T follicular helper cell (primary cell): Measurements from ENCODE around the gene NR6A1.
"Not testable (repeated sequence)": the region's sequence is repeated elsewhere in the genome, so short reads cannot be mapped to it uniquely, and the experiment has no call there.

Experiments
- DNase-seq: peaks from one replicate; pipeline ENCODE4 v3.0.0-alpha.2; 2020; ENCODE audit warnings: low read depth

NR6A1 gene

GRCh38 chr9:124615840-124616239 is 155.3 kb downstream of the NR6A1 start:
- DNase-seq, result not testable (repeated sequence)

DNA sequence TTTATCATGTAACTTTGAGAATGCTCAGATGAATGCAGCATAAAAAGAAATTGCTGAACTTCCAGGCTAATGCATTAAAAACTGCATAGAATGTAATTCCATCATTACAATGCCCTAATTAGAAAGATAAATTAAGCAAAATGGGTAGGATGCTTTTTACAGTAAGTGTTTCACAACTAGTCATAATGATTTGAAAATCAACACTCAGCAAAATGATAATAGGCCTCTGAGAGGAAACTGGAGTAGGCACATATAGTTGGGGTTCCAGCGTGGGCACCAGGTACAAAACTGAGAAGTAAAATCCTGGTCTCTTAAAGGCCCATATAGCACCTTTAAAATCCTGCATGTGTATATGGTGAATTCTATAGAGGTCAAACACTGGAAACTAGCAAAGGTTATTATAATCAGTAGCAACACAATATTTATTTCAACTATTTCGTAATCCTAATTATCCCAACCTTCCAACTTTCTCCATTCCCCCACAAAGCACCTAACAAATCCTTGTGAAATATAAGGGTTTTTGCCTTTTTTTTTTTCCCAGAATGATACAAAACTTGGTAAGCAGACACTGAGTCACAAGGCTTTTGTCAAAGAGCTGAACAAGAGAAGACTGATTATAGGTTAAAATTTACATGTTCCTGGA is 155.9 kb downstream of the NR6A1 start:
- DNase-seq, result no peak

DNA sequence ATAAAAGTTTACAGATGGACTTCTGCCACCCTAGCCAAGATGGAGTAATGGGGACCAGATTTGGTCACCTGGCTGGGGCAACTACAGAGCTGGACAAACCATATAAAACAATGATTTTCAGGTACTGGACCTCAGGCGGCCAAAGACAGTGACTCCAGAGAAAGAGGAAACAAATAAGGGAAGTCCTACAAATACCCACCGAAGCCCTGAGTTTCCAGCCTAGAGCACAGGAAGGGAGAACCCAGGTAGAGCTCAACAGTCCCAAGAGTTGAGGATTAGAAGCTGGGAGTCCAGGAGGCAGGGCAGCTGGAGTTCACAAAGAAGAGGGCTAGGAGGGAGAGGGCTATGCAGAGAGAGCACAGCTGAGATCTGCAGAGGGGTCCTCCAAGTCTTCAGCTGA is 157.3 kb downstream of the NR6A1 start:
- no peak for DNase-seq

DNA sequence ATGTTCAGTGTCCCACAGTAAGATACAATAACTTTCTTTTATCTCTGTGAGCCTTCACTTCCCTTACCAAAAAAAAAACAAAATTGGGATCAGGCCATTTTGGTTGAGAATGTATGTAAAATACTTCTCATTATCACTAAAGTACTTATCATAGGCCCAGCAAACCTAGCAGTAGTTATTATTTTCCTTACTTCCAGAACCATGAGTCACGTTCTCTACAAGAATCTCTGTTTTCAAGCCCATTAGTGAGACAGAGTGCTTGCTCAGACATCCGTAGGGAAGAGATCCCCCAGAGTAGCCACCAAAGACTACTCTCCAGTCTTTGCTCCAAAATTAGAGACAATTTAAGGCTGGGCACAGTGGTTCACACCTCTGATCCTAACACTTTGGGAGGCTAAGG is 160.0 kb downstream of the NR6A1 start:
- DNase-seq, result no peak

- no peak for DNase-seq
Measured at GRCh38 chr9:124606027-124606426, 165.1 kb downstream of the NR6A1 start.

DNA sequence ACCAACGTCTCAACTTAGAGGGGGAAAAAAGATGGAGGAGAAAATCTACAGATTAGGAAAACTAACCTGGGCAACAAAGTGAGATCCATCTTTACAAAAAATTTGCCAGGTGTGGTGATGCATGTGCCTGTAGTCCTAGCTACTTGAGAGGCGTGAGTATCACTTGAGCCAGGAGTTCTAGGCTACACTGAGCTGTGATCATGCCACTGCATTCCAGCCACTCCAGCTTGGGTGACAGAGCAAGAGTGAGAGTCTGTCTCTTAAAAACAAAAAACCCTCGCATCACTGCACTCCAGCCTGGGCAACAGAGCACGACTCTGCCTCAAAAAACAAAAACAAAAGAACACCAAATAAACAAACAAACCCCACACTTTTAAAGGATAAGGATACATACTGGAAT is 165.9 kb downstream of the NR6A1 start:
- DNase-seq, result no peak

GRCh38 chr9:124602632-124603031 is 168.5 kb downstream of the NR6A1 start:
- no peak for DNase-seq

GRCh38 chr9:124602204-124602603 is 168.9 kb downstream of the NR6A1 start:
- no peak for DNase-seq

GRCh38 chr9:124600407-124600806 is 170.7 kb downstream of the NR6A1 start:
- no peak for DNase-seq

DNA sequence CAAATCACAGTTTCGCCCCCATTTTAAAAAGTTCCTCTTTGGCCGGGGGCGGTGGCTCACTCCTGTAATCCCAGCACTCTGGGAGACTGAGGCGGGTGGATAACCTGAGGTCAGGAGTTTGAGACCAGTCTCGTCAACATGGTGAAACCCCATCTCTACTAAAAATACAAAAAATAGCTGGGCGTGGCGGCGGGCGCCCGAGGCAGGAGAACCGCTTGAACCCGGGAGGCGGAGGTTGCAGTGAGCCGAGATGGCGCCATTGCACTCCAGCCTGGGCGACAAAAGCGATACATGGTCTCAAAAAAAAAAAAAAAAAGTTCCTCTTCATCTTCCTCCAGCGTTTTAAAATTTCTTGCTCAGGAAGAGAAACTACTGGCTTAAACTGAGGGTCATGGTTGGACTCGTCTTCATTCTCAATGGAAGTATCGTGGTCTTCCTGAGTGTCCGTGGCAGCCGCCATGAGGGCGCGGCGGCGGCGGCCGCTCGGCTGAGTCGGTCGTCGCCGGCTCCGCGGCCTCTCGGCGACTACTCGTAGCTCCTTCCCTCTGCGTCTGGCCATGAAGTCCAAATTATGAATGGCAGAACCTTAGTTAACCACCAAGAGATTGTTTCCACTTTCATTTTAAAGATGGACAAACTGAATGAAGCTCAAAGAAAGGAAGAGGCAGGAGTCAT is 171.9 kb downstream of the NR6A1 start:
- DNase-seq, result no peak

GRCh38 chr9:124598048-124598447 is 173.1 kb downstream of the NR6A1 start:
- no peak for DNase-seq

DNA sequence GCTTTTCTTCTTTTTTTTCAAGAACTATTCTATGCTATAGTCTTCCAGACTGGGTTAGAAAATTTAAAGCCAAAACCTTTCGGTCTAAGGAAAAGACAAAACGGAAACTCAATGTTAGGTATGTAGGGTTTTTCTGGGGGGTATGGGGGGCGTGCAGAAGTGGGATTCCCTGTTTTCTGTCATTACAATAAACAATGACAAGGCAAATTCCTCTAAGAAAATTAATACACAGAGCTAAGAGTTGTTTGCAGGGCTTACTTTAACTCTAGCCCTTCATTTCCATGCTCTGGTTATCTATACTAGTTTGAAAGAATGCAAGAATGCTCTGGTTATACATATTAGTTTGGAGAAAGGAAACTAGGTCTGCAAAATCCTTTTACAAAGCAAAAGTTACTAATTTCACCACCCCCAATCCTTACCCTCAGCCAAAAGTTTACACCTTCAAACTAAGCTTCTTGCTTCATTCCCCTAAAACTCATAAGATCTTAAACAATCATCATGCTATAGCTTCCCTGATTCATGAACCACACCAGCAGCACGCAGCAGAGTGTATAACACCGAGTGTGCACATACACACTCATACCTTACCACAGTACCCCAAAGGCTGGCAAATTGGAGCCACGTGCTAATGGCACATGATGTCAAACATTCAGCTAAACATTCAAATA is 174.8 kb downstream of the NR6A1 start:
- no peak for DNase-seq

GRCh38 chr9:124595743-124596142 is 175.4 kb downstream of the NR6A1 start:
- no peak for DNase-seq

- DNase-seq, result no peak
Measured at GRCh38 chr9:124594673-124595072, 176.4 kb downstream of the NR6A1 start.

DNA sequence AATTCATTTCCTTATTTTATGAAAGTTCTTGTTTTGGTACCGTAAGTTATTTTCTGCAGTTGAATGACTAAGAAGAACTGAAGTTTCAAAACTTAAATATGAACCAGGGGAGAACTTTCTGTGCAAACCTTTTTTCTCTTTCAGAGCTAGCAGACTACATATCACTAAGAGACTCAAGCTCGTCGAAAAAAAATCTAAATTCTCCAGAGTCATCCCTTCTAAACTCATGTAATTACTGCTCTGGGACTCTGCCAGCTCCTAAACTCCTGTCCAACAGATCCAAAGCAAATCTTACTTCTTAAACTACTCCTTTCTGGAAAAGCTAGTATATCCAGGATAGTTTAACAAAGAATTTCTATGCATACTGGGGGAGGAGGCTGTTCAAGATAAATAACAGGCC is 176.9 kb downstream of the NR6A1 start:
- no peak for DNase-seq

GRCh38 chr9:124593651-124594058 is 177.5 kb downstream of the NR6A1 start:
- DNase-seq, result no peak

DNA sequence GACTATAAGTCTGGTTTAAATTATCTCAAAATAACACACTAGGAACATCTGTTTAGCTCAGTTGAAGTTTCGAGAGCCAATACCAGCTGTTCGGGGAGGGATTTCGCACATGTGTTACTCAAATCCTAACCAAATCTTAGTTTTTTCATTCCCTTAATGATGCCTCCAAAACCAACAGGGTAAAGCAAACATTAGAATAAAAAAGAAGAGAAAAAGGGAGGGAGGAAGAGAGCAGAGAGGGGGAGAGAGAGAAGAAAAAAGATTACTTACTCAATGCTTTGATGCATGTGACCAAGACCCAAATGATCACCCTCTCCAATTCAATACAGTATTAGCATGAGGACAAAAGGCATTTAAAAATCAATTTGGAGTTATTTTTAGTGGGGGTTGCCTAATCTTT is 177.9 kb downstream of the NR6A1 start:
- DNase-seq, result no peak

DNA sequence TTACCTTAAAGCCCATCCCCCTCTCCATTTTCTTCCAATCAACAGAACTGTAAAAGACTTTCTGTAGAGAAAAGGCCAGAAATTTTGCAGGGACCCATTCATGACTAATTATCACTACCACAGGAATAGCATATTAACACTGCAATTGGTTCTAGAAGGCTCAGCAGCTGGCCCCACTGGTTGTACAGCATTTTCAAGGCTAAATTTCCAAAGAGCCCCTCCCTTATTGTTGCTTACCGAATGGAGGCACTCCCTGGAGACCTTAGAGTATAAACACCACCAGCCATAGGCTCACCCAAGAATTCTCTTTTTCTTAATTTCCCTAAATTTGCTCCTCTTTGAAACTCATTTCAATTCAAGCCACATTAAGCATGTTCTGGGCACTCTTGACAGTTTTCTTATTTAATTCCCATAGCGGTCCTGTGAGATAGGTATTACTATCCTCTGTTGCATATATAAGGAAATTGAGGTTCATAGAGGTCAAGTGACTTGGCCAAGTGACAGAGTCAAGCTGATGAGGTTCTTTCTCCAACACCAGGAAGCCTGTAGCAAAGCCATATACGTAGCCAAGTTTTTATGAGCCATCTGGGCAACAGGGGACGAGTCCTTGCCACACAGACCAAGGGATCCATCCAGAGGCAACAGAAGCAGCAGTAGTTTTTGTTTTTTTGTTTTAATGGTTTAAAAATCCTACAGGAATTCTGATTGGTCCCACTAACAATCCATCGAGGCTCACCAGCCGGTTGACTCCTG is 180.0 kb downstream of the NR6A1 start:
- no peak for DNase-seq

GRCh38 chr9:124584631-124585030 is 186.5 kb downstream of the NR6A1 start:
- DNase-seq, result no peak

DNA sequence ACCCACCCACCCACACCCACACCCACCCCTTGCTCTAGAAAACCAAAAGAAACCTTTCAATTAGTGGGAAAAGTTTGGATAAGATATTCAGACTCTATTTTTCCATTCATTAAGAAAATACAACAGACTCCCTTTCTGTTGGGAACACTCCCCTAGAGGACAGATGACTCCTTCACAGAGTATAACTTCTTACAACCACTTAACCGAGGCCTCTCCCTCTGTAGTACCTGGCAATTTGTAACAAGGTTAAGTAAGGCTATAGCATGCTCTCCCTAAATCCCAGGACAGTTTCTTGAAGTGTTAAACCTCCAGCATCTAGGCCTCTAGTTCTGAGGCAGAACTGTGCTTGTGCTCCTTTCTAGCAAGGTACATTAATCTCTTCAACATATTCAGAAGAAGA is 188.0 kb downstream of the NR6A1 start:
- DNase-seq, result no peak

DNA sequence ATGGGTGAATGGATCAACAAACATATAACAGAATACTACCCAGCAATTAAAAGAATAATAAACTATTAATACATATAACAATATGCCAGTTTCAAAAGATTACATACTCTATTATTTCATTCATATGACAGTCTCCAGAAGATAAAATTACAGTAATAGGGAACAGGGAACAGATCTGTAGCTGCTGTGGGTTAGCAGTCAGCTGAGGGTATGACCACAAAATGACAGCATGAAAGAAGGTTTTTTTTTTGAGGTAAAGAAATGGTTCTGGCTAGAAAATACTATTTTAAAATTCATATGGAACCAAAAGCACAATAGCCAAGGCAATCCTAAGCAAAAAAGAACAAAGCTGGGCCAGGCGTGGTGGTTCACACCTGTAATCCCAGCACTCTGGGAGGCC is 190.9 kb downstream of the NR6A1 start:
- DNase-seq, result no peak

DNA sequence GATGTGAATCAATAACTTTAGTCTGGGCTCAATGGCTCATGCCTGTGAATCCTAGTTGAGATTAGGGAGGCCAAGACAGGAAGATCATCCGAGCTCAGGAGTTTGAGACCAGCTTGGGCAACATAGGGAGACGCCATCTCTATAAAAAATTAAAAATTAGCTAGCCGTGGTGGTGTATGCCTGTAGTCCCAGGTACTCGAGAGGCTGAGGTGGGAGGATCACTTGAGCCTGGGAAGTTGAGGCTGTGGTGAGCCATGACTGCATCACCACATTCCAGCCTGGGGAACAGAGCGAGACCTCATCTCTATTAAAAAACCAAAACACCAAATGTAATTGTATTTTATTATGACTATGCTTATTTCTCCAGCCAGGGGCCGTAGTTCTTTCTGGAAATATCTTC is 194.4 kb downstream of the NR6A1 start:
- DNase-seq, result no peak
